Measurements from ENCODE around the gene G0S2. TPM values are rescaled to one million over a fixed set of nuclear protein-coding genes. Genes with fewer than 3 reads are reported as not detected.

The G0S2 gene
- total and polyA plus RNA-seq, 9 donors = 41.5 to 392 (median 77.6) TPM

- no peak for DNase-seq
- H3K4me1 ChIP-seq (ENCODE audit: insufficient read depth) = peaks cover 7% of the 10 kb centered on the region
- WGBS, 3 donors = 92 to 95% (median 93%) methylated on average over 7 of the region's 7 CpGs
- H3K27ac ChIP-seq = no peak overlapping the region
- H3K9me3 ChIP-seq = no peaks in the 10 kb centered on the region
- H3K36me3 ChIP-seq = no peaks in the 10 kb centered on the region
- intact Hi-C loops (cut with DNase I) = no loop called here
- no peaks in the 10 kb centered on the region for H3K27me3 ChIP-seq
- no peak overlapping the region for H3K4me3 ChIP-seq
- TF ChIP-seq POLR2A (IDR thresholded peaks at IDR 0.05) (no peak), CTCF (IDR thresholded peaks at IDR 0.05) (no peak), EP300 (IDR thresholded peaks at IDR 0.05) (no peak)
Measured at GRCh38 chr1:209653915-209654351, 21.3 kb upstream of the G0S2 start.

DNA sequence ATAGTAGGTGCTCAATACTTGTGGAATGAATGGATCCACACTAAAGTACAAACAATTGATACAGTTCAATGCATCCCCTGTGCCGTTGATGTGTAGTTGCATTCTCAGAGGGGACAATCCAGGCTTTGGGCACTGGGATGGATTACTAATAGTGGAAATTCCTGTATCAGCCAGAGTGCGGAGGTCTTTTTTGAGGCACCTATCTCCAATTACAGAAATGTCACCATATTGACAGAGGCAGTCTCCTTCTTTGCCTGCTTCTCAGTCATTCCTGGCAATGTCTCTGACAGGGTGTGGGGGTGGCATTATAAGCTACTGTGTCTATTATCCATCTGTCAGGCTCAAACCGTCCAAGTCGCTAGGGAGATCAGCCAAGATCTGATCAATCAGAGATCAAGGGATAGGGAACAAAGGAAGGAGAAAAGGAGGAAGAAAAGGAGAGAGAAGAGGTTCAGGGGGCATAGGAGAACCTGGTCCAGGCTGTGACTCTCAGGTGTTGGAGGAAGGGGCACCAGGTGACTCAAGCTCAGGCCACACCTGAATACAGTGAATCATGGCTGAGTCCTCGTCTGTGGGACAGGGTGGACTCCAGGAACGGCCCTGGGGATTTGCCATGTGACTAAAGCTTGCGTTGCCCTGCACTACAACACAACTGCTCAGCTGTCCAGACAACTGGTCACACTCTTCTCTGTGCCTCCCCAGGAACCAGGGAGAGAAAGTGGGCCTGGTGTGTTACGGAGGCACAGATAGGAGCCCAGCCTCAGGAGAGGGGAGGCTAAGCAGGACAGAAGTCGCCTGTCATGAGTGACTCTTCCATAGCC, 19.6 kb upstream of the G0S2 start:
- Histone ChIP-seq H3K9me3 (no peaks in the 10 kb centered on the region), H3K4me3 (no peak overlapping the region), H3K4me1 (ENCODE audit: insufficient read depth) (peaks cover 2% of the 10 kb centered on the region), H3K27ac (no peak overlapping the region), H3K36me3 (no peaks in the 10 kb centered on the region), H3K27me3 (no peaks in the 10 kb centered on the region)
- TF ChIP-seq EP300 (IDR thresholded peaks at IDR 0.05) (no peak), CTCF (IDR thresholded peaks at IDR 0.05) (no peak), POLR2A (IDR thresholded peaks at IDR 0.05) (no peak)
- intact Hi-C loops (cut with DNase I) = no loop called here
- no peak for DNase-seq
- WGBS, 3 donors = 86 to 91% (median 90%) methylated on average over 9 of the region's 9 CpGs

GRCh38 chr1:209657140-209657879, 17.9 kb upstream of the G0S2 start:
- no peaks in the 10 kb centered on the region for H3K36me3 ChIP-seq
- intact Hi-C loops (cut with DNase I) = no loop called here
- no peaks in the 10 kb centered on the region for H3K9me3 ChIP-seq
- H3K27me3 ChIP-seq = no peaks in the 10 kb centered on the region
- H3K27ac ChIP-seq = no peak overlapping the region
- no peak overlapping the region for H3K4me3 ChIP-seq
- H3K4me1 ChIP-seq (ENCODE audit: insufficient read depth) = peaks cover 4% of the 10 kb centered on the region
- WGBS, 3 donors = 82 to 92% (median 84%) methylated on average over 9 of the region's 9 CpGs
- DNase-seq = no peak
- TF ChIP-seq POLR2A (IDR thresholded peaks at IDR 0.05) = no peak

GRCh38 chr1:209657918-209658317, 17.3 kb upstream of the G0S2 start:
- no peaks in the 10 kb centered on the region for H3K9me3 ChIP-seq
- 58 to 97% (median 71%) methylated on average over 5 of the region's 5 CpGs for WGBS, 3 donors
- H3K27me3 ChIP-seq = no peaks in the 10 kb centered on the region
- no peak for DNase-seq
- H3K36me3 ChIP-seq = no peaks in the 10 kb centered on the region
- no peak overlapping the region for H3K4me3 ChIP-seq
- no peak for TF ChIP-seq EP300 (IDR thresholded peaks at IDR 0.05)
- TF ChIP-seq POLR2A (IDR thresholded peaks at IDR 0.05) = no peak
- no peak for TF ChIP-seq CTCF (IDR thresholded peaks at IDR 0.05)
- H3K27ac ChIP-seq = no peak overlapping the region
- intact Hi-C loops (cut with DNase I) = no loop called here
- peaks cover 4% of the 10 kb centered on the region for H3K4me1 ChIP-seq (ENCODE audit: insufficient read depth)

DNA sequence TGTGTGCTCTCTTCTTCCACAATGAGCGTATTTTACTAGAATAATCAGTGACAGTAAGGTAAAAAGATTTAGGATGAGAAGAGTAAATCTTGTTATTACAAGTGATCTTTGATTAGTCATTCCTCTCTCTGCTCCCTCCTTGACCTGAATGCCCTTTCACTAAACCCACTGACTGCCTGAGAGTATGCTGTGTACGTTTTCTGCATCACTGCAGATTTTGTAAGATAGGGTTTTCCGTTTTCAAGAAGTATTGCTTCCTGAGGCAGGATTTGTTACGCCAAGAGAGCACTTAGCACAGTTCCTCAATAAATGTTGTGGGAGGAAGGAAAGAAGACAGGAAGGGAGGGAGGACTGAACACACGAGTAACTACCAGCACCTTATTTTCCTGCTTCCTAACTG, 15.3 kb upstream of the G0S2 start:
- no peak for DNase-seq
- no peaks in the 10 kb centered on the region for H3K27me3 ChIP-seq
- no peaks in the 10 kb centered on the region for H3K36me3 ChIP-seq
- 41 to 64% (median 49%) methylated on average over 5 of the region's 5 CpGs for WGBS, 3 donors
- no peak overlapping the region for H3K27ac ChIP-seq
- H3K4me3 ChIP-seq = no peak overlapping the region
- H3K9me3 ChIP-seq = no peaks in the 10 kb centered on the region
- peaks cover 2% of the 10 kb centered on the region for H3K4me1 ChIP-seq (ENCODE audit: insufficient read depth)
- intact Hi-C loops (cut with DNase I) = no loop called here
- TF ChIP-seq POLR2A (IDR thresholded peaks at IDR 0.05) (no peak), EP300 (IDR thresholded peaks at IDR 0.05) (no peak), CTCF (IDR thresholded peaks at IDR 0.05) (no peak)

All from ovary (tissue), 9 donors.